OCI-LY3 (cell line): ENCODE data around the gene EFNA5.

ENCODE experiments used
- EZH2phosphoT487 ChIP-seq: fragments of 200-600 bp; shearing (Covaris generic); IDR thresholded peaks from 2 replicates; pipeline ENCODE4 v1.6.1; 2018; ENCODE audit warnings: antibody characterized with exemption, mixed run types, low read depth
- TF ChIP-seq, protein P1 (sequence below): fragments of 200-600, 300-600 bp; sonication (generic); IDR thresholded peaks from 2 replicates; pipeline ENCODE4 v1.5.1; 2014; ENCODE audit warnings: antibody characterized with exemption, low read length, low read depth

DNA sequence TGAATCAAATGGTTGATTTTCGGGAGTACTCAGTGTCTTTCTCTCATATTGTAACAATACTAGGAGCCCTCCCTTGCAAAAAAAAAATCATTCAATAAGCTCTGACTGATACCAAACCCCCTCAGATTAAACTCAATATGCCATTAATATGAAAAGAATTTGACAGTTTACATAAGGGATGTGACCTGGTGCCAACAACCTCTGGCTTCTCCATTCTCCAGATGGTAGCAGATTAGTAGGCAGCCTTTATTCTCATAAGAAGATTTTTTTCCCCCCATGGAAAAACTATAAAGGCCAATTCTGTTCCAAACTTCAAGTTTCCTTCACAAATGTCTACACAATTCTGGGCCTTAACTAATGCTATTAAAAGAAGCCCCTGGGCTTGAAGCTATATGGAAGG lies 96.5 kb downstream of the EFNA5 start:
- no peak for TF ChIP-seq EZH2phosphoT487
- TF ChIP-seq, protein P1, sequence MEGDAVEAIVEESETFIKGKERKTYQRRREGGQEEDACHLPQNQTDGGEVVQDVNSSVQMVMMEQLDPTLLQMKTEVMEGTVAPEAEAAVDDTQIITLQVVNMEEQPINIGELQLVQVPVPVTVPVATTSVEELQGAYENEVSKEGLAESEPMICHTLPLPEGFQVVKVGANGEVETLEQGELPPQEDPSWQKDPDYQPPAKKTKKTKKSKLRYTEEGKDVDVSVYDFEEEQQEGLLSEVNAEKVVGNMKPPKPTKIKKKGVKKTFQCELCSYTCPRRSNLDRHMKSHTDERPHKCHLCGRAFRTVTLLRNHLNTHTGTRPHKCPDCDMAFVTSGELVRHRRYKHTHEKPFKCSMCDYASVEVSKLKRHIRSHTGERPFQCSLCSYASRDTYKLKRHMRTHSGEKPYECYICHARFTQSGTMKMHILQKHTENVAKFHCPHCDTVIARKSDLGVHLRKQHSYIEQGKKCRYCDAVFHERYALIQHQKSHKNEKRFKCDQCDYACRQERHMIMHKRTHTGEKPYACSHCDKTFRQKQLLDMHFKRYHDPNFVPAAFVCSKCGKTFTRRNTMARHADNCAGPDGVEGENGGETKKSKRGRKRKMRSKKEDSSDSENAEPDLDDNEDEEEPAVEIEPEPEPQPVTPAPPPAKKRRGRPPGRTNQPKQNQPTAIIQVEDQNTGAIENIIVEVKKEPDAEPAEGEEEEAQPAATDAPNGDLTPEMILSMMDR: no peak
